Measurements from ENCODE around the gene WFIKKN2. TPM values are rescaled to one million over a fixed set of nuclear protein-coding genes. Genes with fewer than 3 reads are reported as not detected.

The WFIKKN2 gene
- total and polyA plus RNA-seq, 8 donors = 0.09 to 0.45 (median 0.15) TPM

DNA sequence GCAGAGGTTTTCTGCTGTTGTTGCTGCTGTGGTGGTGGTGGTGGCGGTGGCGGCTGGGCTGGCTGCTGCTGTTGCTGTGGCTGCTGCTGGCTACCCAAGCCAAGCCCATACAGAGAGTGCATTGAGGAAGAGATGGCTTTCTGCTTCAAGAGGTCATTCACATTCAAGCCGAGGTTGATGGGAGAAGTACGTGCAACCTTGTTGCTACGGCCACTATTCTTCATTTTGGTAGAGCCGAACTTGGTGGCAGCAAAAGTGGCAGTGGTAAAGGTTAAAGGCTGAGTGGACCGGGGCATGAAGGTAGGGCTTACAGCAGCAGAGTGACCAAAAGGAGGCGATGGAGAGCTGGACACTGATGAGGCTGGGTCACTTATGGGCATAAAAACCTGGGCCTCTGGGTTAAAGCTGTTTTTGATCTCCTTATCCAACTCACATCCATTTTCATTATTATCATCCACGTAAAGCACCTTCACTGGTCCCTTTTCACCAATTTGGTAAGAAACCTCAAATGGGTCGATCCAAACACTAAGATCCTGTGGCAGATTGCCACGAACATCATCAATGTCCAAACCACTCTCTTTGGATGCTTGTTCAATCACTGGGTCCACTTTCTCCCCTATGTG is 27.9 kb downstream of the WFIKKN2 start:
- DNase-seq = peak in 3 of 6 donors; percentile 45 to 69 (median 68)
- peak overlapping the region; percentile 5 to 99 (median 92) for H3K4me3 ChIP-seq
- peaks cover 0 to 29% (median 15%) of the 10 kb centered on the region in 3 donors for H3K36me3 ChIP-seq
- peaks cover 10 to 22% (median 15%) of the 10 kb centered on the region in 3 donors for H3K4me1 ChIP-seq
- FAIRE-seq = no peak
- H3K27me3 ChIP-seq = no peaks in the 10 kb centered on the region
- TF ChIP-seq, protein P1, sequence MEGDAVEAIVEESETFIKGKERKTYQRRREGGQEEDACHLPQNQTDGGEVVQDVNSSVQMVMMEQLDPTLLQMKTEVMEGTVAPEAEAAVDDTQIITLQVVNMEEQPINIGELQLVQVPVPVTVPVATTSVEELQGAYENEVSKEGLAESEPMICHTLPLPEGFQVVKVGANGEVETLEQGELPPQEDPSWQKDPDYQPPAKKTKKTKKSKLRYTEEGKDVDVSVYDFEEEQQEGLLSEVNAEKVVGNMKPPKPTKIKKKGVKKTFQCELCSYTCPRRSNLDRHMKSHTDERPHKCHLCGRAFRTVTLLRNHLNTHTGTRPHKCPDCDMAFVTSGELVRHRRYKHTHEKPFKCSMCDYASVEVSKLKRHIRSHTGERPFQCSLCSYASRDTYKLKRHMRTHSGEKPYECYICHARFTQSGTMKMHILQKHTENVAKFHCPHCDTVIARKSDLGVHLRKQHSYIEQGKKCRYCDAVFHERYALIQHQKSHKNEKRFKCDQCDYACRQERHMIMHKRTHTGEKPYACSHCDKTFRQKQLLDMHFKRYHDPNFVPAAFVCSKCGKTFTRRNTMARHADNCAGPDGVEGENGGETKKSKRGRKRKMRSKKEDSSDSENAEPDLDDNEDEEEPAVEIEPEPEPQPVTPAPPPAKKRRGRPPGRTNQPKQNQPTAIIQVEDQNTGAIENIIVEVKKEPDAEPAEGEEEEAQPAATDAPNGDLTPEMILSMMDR (IDR thresholded peaks at IDR 0.05) = peak in 3 of 4 donors; percentile 25 to 40 (median 27)
- H3K27ac ChIP-seq = peak overlapping the region in 2 of 4 donors; percentile 99 to 100
- intact Hi-C loops (cut with DNase I) = loop anchor here in 1 of 3 donors (10.0 kb wide), 1 partner anchor 51 kb away; no protein-coding TSS in a partner anchor
- ATAC-seq = no peak
- no peaks in the 10 kb centered on the region for H3K9me3 ChIP-seq
- WGBS, 2 donors = 10 to 15% methylated on average over 11 of the region's 11 CpGs

DNA sequence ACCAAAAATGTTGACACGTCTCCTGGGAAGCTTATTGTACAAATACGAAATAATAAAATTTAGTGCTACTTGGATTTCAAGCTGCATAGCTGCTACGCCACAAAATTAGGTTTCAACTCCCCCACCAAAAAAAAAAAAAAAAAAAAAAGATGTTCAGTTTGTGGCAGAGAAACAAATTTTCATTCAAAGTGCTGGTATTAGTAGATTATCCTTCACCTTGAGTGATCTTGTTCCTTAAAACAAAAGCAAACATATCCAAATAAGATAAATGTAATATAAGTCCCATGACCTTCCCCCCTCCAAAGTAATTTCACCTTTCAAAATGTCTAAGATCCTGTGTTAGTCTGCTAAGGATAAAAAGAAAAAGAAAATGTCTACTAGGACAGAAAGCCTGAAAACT is 28.5 kb downstream of the WFIKKN2 start:
- ATAC-seq (no peak), DNase-seq (no peak), FAIRE-seq (no peak)
- H3K4me1 ChIP-seq = peaks cover 15 to 26% (median 16%) of the 10 kb centered on the region in 3 donors
- 11 to 12% methylated on average over 3 of the region's 3 CpGs for WGBS, 2 donors
- TF ChIP-seq, protein P1 (IDR thresholded peaks at IDR 0.05) = no peak
- intact Hi-C loops (cut with DNase I) = loop anchor here in 1 of 3 donors (10.0 kb wide), 1 partner anchor 51 kb away; no protein-coding TSS in a partner anchor
- H3K4me3 ChIP-seq = peak overlapping the region in 3 of 4 donors; percentile 87 to 99 (median 98)
- H3K9me3 ChIP-seq = no peaks in the 10 kb centered on the region
- peaks cover 0 to 29% (median 15%) of the 10 kb centered on the region in 3 donors for H3K36me3 ChIP-seq
- H3K27me3 ChIP-seq = no peaks in the 10 kb centered on the region
- peak overlapping the region in 2 of 4 donors; percentile 99 to 100 for H3K27ac ChIP-seq

DNA sequence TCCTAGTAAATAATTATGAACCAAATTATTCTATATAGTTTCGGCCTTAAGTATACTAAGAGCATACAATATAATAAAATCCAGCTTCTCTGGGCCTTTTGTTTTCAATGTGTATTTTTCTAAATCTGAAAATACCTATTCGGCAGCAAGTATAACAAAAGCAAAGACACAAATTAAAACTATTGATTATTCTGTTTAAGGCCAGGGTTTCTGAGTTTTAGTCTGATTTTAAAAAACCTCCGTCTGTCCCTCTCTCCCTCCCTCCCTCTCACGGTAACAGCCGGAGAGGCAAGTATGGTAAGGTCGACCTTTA is 29.3 kb downstream of the WFIKKN2 start:
- Histone ChIP-seq H3K36me3 (peaks cover 0 to 29% (median 15%) of the 10 kb centered on the region in 3 donors), H3K9me3 (no peaks in the 10 kb centered on the region), H3K27me3 (no peaks in the 10 kb centered on the region), H3K4me3 (peak overlapping the region; percentile 87 to 99 (median 96)), H3K4me1 (peaks cover 15 to 33% (median 19%) of the 10 kb centered on the region in 3 donors), H3K27ac (peak overlapping the region; percentile 99 to 100 (median 100))
- no peak for ATAC-seq
- TF ChIP-seq, protein P1 (IDR thresholded peaks at IDR 0.05) = no peak
- no peak for FAIRE-seq
- WGBS, 2 donors = 2 to 3% methylated on average over 6 of the region's 6 CpGs
- no peak for DNase-seq
- intact Hi-C loops (cut with DNase I) = loop anchor here in 2 of 3 donors (5.0 to 10.0 kb wide), 2 partner anchors 38 to 50 kb away; no protein-coding TSS in a partner anchor

DNA sequence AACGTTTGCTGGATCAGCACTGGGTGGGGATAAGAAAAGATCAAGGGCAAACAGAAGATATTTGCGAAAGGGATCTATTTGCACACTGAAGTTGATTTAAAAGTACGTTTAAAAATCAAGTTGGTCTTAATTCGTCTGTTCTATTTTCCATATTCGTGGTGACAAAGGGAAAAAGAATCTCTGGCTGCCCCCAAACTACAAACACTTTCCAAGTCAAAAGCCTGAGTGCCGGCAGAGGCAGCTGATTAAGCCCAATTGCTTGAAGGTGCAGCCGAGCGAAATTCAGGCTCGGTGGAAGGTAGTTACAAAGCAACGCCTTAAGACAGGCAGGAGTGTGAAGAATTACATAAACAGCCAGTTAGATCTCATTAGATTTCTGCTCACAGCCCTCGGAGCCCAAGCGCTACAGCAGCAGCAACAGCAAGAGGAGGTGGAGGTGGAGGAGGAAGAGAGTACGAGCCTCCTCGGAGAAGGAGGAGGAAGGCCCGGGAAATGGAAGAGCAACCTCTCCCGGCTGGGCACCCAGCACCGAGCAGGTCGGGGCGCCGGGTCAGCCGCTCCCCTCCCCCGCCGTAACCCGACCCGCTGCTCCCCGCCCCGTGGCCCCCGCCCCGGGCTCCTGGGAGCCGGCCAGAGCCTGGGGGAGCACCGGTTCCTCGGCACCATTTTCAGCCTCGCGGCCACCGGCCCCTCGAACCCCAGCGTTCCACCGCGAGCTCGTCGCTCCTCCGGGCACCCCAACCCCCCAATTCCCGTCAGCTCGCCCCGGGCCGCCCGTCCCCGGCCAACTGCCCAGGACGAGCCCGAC is 29.9 kb downstream of the WFIKKN2 start:
- peaks cover 0 to 29% (median 15%) of the 10 kb centered on the region in 3 donors for H3K36me3 ChIP-seq
- FAIRE-seq (no peak), ATAC-seq (peak; percentile 4 to 29 (median 14)), DNase-seq (peak; percentile 74 to 92 (median 84))
- H3K9me3 ChIP-seq = no peaks in the 10 kb centered on the region
- H3K27ac ChIP-seq = peak overlapping the region; percentile 99 to 100 (median 100)
- peak overlapping the region; percentile 87 to 99 (median 96) for H3K4me3 ChIP-seq
- 0 to 1% methylated on average over 24 to 50 of the region's 50 CpGs for WGBS, 2 donors
- H3K4me1 ChIP-seq = peaks cover 15 to 35% (median 19%) of the 10 kb centered on the region in 3 donors
- TF ChIP-seq, protein P1 (IDR thresholded peaks at IDR 0.05) = no peak
- H3K27me3 ChIP-seq = no peaks in the 10 kb centered on the region
- intact Hi-C loops (cut with DNase I) = loop anchor here in 2 of 3 donors (5.0 to 10.0 kb wide), 2 partner anchors 37 to 50 kb away; no protein-coding TSS in a partner anchor
